PC-3 (cell line): ENCODE results near the gene AKIRIN1. TPM values are rescaled to one million over a fixed set of nuclear protein-coding genes. Genes with fewer than 3 reads are reported as not detected.

ENCODE experiments used
- ATAC-seq: fragments of 200-7000 bp; cut with Tn5 transposase; 2 replicates; pipeline ENCODE4 v1.9.1; 2020; ENCODE audit warnings: mild to moderate bottlenecking, moderate library complexity
- BruUV-seq: library from RNA; stranded (reverse); fragments of 400-500 nt; replicated peaks from 2 replicates; lab custom pipeline; 2021; lab: Mats Ljungman, UMichigan
- CTCF ChIA-PET: fragments of 300-600 bp; sonication (Branson Sonifier 250); formaldehyde crosslinking; loops from one replicate; lab custom pipeline; 2022; ENCODE audit warnings: antibody characterized with exemption; lab: Charles Lee
- POLR2A ChIA-PET: fragments of 300-600 bp; sonication (Branson Sonifier 250); formaldehyde crosslinking; loops from one replicate; lab custom pipeline; 2022; ENCODE audit warnings: antibody characterized with exemption; ENCODE audit not compliant: unreplicated experiment; lab: Charles Lee
- DNase-seq: peaks from one replicate; pipeline ENCODE4 v3.0.0-alpha.2; 2015
- H2AFZ ChIP-seq: fragments of 300-600 bp; sonication (generic); 2 replicates; pipeline ENCODE4 v1.6.0; 2016; ENCODE audit warnings: antibody characterized with exemption, low read length
- H3F3A ChIP-seq: fragments of 300-600 bp; sonication (generic); one replicate; pipeline ENCODE4 v1.6.0; 2017; ENCODE audit warnings: antibody characterized with exemption, low read length, control low read depth, mild to moderate bottlenecking; ENCODE audit not compliant: unreplicated experiment
- H3K27ac ChIP-seq: fragments of 300-600 bp; sonication (generic); 2 replicates; pipeline ENCODE4 v1.5.1; 2016; ENCODE audit warnings: mild to moderate bottlenecking, low read length
- H3K27me3 ChIP-seq: fragments of 300-600 bp; sonication (generic); 2 replicates; pipeline ENCODE4 v1.6.1; 2016; ENCODE audit warnings: low read length, mixed read lengths
- H3K36me3 ChIP-seq: fragments of 300-600 bp; sonication (generic); 2 replicates; pipeline ENCODE4 v1.6.1; 2016; ENCODE audit warnings: low read depth, mixed run types, low read length, mixed read lengths
- H3K4me1 ChIP-seq: fragments of 300-600 bp; sonication (generic); 2 replicates; pipeline ENCODE4 v1.5.1; 2016; ENCODE audit warnings: low read length; ENCODE audit not compliant: insufficient read depth
- H3K4me2 ChIP-seq: fragments of 300-600 bp; sonication (generic); 2 replicates; pipeline ENCODE4 v1.6.0; 2016; ENCODE audit warnings: low read length
- H3K4me3 ChIP-seq: fragments of 300-600 bp; sonication (generic); 2 replicates; pipeline ENCODE4 v1.5.1; 2016; ENCODE audit warnings: mild to moderate bottlenecking, low read length, mixed read lengths
- H3K79me2 ChIP-seq: fragments of 300-600 bp; sonication (generic); 2 replicates; pipeline ENCODE4 v1.6.1; 2017; ENCODE audit warnings: low read length, mixed read lengths
- H3K9ac ChIP-seq: fragments of 300-600 bp; sonication (generic); 2 replicates; pipeline ENCODE4 v1.6.0; 2016; ENCODE audit warnings: mild to moderate bottlenecking, low read length
- H3K9me2 ChIP-seq: fragments of 300-600 bp; sonication (generic); replicated peaks from 2 replicates; pipeline ENCODE4 v1.6.1; 2016; ENCODE audit warnings: mixed run types, low read length, mixed read lengths
- H3K9me3 ChIP-seq: fragments of 300-600 bp; sonication (generic); 2 replicates; pipeline ENCODE4 v1.6.1; 2016; ENCODE audit warnings: low read length, mixed read lengths
- H4K20me1 ChIP-seq: fragments of 300-600 bp; sonication (generic); 2 replicates; pipeline ENCODE4 v1.6.1; 2016; ENCODE audit warnings: low read length, mixed read lengths
- EZH2 ChIP-seq: fragments of 300-600 bp; sonication (generic); IDR thresholded peaks from one replicate; pipeline ENCODE4 v1.6.1; 2017; ENCODE audit warnings: antibody characterized with exemption, mild to moderate bottlenecking, low read length; ENCODE audit not compliant: unreplicated experiment
- EZH2phosphoT487 ChIP-seq: fragments of 300-600 bp; sonication (generic); IDR thresholded peaks from 2 replicates; pipeline ENCODE4 v1.6.1; 2018; ENCODE audit warnings: mild to moderate bottlenecking, antibody characterized with exemption, low read length, borderline replicate concordance
- intact Hi-C: fragments of 100-400 bp; cut with micrococcal nuclease; formaldehyde crosslinking; loops from 2 replicates; pipeline ENCODE4 v1.9.0; 2023
- total RNA-seq: library from RNA; depleted of rRNA; stranded (reverse); fragments of >200 nt; gene quantifications from 2 replicates; pipeline ENCODE4 v1.2.3, GENCODE V29; 2014
- TF ChIP-seq, protein P1 (sequence below): fragments of 300-600 bp; sonication (generic); conservative IDR thresholded peaks from 2 replicates; pipeline ENCODE4 v1.5.1; 2017; ENCODE audit warnings: antibody characterized with exemption, low read depth, mild to moderate bottlenecking, low read length

Gene AKIRIN1
- total RNA-seq, 1 experiment from 2014 or later = 58.6 TPM

DNA sequence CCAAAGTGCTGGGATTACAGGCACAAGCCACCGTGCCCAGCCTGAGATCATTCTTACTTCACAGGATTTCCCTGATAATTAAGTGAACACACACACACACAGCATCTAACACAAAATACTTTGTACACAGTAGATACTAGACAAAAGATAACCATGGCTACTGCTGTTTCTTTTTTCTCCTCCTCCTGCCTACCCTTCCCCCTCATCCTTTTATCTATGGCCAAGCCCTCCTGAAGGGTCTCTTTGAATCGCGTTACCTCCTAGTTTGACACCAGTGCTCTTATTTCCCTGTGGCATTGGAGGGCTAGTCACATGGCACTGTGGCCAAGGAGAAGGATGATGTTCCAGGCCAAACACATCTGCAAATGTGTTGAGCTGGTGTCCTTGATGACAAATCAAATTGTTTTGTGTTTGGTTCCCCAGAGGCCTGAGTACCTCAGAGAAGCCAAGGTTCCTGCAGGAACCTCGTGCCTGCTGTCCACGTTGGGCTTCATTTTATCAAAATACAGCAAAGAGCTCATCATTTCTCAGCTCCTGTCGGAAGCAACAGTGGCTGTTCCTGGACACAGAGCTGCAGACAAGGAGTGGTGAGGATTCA, 55.6 kb downstream of the AKIRIN1 start:
- Histone ChIP-seq H3K9ac (no peak overlapping the region), H3K4me3 (no peak overlapping the region), H3K27ac (no peak overlapping the region), H3K27me3 (no peaks in the 10 kb centered on the region), H4K20me1 (no peaks in the 10 kb centered on the region), H3K4me1 (no peaks in the 10 kb centered on the region), H3K9me2 (no peaks in the 10 kb centered on the region), H3K9me3 (no peaks in the 10 kb centered on the region), H3K79me2 (no peaks in the 10 kb centered on the region), H2AFZ (no peak overlapping the region), H3F3A (no peaks in the 10 kb centered on the region), H3K4me2 (no peak overlapping the region), H3K36me3 (no peaks in the 10 kb centered on the region)
- intact Hi-C loops = no loop called here
- ChIA-PET POLR2A (no interaction called here), CTCF (no interaction called here)
- DNase-seq = no peak
- no peak for ATAC-seq
- no TSS peak for BruUV-seq
- TF ChIP-seq EZH2phosphoT487 (no peak), EZH2 (no peak)
- TF ChIP-seq, protein P1, sequence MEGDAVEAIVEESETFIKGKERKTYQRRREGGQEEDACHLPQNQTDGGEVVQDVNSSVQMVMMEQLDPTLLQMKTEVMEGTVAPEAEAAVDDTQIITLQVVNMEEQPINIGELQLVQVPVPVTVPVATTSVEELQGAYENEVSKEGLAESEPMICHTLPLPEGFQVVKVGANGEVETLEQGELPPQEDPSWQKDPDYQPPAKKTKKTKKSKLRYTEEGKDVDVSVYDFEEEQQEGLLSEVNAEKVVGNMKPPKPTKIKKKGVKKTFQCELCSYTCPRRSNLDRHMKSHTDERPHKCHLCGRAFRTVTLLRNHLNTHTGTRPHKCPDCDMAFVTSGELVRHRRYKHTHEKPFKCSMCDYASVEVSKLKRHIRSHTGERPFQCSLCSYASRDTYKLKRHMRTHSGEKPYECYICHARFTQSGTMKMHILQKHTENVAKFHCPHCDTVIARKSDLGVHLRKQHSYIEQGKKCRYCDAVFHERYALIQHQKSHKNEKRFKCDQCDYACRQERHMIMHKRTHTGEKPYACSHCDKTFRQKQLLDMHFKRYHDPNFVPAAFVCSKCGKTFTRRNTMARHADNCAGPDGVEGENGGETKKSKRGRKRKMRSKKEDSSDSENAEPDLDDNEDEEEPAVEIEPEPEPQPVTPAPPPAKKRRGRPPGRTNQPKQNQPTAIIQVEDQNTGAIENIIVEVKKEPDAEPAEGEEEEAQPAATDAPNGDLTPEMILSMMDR = no peak

DNA sequence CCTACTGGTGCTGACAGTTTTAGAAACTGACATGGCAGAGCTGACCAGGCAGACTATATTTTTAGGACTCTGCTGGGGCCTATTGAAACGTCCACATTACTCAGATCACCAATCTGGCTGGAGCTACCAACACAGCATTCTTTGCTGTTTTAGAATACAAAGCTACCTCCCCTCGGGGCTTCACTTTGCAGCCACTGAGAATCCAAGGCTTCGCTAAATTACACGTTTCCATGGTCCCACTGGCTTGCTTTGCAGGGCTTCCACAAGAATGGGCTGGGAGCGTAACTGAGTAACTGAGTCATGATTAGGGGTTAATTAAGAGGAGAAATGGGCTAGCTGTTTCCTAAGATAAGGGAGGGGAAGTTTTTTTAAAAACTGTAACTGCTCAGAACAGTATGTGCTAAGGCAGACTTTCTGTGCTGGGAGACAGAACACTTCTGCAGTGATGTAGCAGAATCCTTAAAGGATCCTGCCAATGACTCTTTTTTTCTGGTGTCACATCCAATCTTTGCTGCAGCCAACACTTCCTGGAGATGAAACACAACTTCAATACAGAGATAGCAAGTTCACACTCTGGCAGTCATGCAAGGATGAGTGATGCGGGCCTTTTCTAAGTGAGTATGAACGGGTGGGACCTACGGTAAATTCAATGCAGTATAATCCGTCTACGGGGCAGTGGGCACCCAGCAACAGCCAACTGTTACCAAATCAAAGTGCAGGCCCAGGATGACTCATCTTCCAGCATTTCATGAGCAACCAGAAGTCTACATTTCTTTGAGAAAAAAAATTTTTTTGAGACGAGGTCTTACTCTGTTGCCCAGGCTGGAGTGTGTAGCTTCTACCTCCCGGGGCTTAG, 56.5 kb downstream of the AKIRIN1 start:
- ATAC-seq (no peak), DNase-seq (peak; percentile 20)
- H3K27ac ChIP-seq = no peak overlapping the region
- CTCF ChIA-PET = no interaction called here
- H3K79me2 ChIP-seq = no peaks in the 10 kb centered on the region
- intact Hi-C loops = no loop called here
- no peaks in the 10 kb centered on the region for H3K27me3 ChIP-seq
- no peak overlapping the region for H3K9ac ChIP-seq
- no peaks in the 10 kb centered on the region for H3F3A ChIP-seq
- no peaks in the 10 kb centered on the region for H4K20me1 ChIP-seq
- H3K9me2 ChIP-seq = no peaks in the 10 kb centered on the region
- H2AFZ ChIP-seq = no peak overlapping the region
- TF ChIP-seq, protein P1 = no peak
- no peak for TF ChIP-seq EZH2
- TF ChIP-seq EZH2phosphoT487 = no peak
- H3K4me1 ChIP-seq = no peaks in the 10 kb centered on the region
- POLR2A ChIA-PET = no interaction called here
- BruUV-seq = no TSS peak
- H3K4me2 ChIP-seq = no peak overlapping the region
- no peaks in the 10 kb centered on the region for H3K36me3 ChIP-seq
- no peaks in the 10 kb centered on the region for H3K9me3 ChIP-seq
- no peak overlapping the region for H3K4me3 ChIP-seq
